Effector memory CD8-positive, alpha-beta T cell (primary cell): ENCODE measurements around the gene HOXB5.

Experiments used
- ATAC-seq: fragments of 150-1000 bp; cut with Tn5 transposase; replicated peaks from 2 replicates; pipeline ENCODE4 v1.10.0; 2021; ENCODE audit warnings: mild to moderate bottlenecking, moderate library complexity
- DNase-seq, 3 experiments: peaks; one replicate each; pipeline ENCODE4 v3.0.0; 2021
- H3K27ac Mint-ChIP-seq, 2 donors: one replicate each; pipeline ENCODE4 v1.8.0; 2022; ENCODE audit warnings: mild to moderate bottlenecking in 2 of 2, mixed read lengths in 2 of 2, moderate library complexity in 2 of 2
- H3K27me3 Mint-ChIP-seq, 2 donors: one replicate each; pipeline ENCODE4 v1.8.0; 2022; ENCODE audit warnings: mixed read lengths in 2 of 2
- H3K36me3 Mint-ChIP-seq: one replicate; pipeline ENCODE4 v1.8.0; 2022; ENCODE audit warnings: mild to moderate bottlenecking, moderate library complexity, mixed read lengths; ENCODE audit not compliant: insufficient read depth
- H3K4me1 Mint-ChIP-seq, 2 donors: one replicate each; pipeline ENCODE4 v1.8.0; 2022; ENCODE audit warnings: low read depth in 2 of 2, mixed read lengths in 2 of 2
- H3K4me3 Mint-ChIP-seq, 2 donors: one replicate each; pipeline ENCODE4 v1.8.0; 2022; ENCODE audit warnings: mild to moderate bottlenecking in 2 of 2, mixed read lengths in 2 of 2, moderate library complexity in 2 of 2
- H3K9me3 Mint-ChIP-seq, 2 donors: one replicate each; pipeline ENCODE4 v1.8.0; 2022; ENCODE audit warnings: mixed read lengths in 2 of 2

HOXB5 gene

GRCh38 chr17:48633266-48633677 is 39.7 kb upstream of the HOXB5 start:
- Mint-ChIP-seq H3K36me3 (peaks cover 8% of the 10 kb centered on the region), H3K9me3 (no peaks in the 10 kb centered on the region), H3K27me3 (peaks cover 78 to 100% of the 10 kb centered on the region in 2 donors), H3K27ac (no peak overlapping the region), H3K4me3 (peak overlapping the region in 1 of 2 donors; percentile 37), H3K4me1 (peaks cover 5 to 6% of the 10 kb centered on the region in 2 donors)
- DNase-seq: no peak
- ATAC-seq: no peak

- peaks cover 80 to 100% of the 10 kb centered on the region in 2 donors for H3K27me3 Mint-ChIP-seq
- H3K27ac Mint-ChIP-seq: no peak overlapping the region
- H3K36me3 Mint-ChIP-seq: peaks cover 8% of the 10 kb centered on the region
- DNase-seq (no peak), ATAC-seq (no peak)
- no peaks in the 10 kb centered on the region for H3K9me3 Mint-ChIP-seq
- H3K4me1 Mint-ChIP-seq: peaks cover 5 to 6% of the 10 kb centered on the region in 2 donors
- peak overlapping the region in 1 of 2 donors; percentile 37 for H3K4me3 Mint-ChIP-seq
Observed at GRCh38 chr17:48632579-48633265, 39.1 kb upstream of the HOXB5 start.

DNA sequence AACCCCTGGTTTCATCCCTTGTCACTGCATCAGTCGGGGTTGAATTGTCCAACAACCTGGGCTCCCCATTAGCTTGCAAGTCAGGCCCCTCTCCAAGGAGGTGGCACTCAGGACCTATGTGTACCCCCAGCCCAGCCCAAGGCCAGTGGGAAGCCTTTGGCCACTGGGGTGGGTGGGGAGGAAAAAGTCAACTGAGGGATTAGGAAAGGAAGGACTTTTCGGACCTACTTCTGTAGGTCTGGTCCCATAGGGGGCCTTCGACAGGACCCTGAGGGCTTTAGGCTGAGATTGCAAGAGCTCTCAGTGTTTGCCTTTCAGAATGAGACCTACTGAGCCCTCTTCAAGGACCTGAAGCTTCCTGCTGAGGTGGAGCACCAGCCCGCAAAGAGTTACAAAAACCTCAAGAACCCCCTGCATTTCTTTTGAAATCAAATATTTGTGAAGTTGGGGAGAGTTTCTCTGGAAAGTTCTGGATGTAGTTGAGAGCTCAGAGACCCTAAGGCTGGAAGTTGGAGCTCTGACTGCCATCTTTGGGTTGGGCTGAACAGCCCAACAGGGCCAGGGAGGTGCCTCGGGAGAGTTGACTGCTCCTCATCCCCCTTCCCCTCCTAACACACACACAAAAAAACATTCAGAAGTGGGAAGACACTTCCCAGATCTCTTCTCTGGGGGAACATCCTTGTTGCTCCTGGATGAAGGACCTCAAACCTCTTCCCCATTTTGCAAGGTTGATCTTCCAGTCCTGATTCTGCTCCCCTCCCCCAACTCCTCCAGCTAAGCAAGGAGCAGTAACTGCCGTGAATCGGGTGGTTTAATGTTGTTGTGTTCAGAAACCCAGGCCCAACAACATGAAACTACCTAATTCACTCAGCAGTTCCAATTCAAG is 38.4 kb upstream of the HOXB5 start:
- Mint-ChIP-seq H3K4me1 (peaks cover 6% of the 10 kb centered on the region in 2 donors), H3K27me3 (peaks cover 80 to 100% of the 10 kb centered on the region in 2 donors), H3K9me3 (no peaks in the 10 kb centered on the region), H3K27ac (no peak overlapping the region), H3K36me3 (peaks cover 8% of the 10 kb centered on the region), H3K4me3 (no peak overlapping the region)
- DNase-seq: no peak
- ATAC-seq: no peak

DNA sequence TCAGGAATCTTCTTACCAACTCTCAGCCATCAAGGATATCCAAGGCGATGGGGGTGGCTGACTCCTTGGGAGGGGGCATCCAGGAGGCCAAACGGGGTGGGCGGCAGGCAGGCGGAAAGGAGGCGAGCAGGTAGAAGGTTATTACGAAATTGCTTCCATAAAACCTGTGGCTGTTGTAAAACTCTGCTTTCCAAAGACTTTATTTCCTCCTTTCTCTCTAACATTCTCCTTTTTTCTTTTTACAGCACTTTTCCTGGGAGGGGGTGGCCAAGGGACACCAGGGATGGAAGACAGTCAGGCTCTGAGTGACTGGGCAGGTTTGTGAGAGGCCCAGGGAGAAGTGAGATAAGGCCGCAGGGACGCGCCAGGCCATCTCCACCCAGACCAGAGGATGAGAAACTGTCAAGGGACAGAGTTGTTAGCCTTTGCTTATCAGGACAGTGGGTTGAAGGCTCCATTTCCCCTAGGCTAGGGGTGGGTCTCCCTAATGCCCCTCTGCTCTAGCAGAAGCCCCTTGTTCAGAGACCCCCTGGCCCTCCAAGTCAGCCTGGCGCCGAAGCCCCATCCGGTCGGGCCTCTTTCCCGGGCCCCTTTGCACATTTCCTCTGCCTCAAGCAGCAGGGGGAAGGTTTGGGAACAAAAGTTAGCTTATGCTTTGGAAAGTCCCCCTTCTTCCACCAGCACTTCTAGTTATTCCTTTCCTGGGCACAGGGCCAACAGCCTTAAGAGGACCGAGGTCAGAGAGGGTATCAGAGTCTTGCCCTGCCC is 37.5 kb upstream of the HOXB5 start:
- no peak overlapping the region for H3K27ac Mint-ChIP-seq
- peaks cover 84 to 100% of the 10 kb centered on the region in 2 donors for H3K27me3 Mint-ChIP-seq
- no peak overlapping the region for H3K4me3 Mint-ChIP-seq
- H3K9me3 Mint-ChIP-seq: no peaks in the 10 kb centered on the region
- no peak for ATAC-seq
- peaks cover 6 to 10% of the 10 kb centered on the region in 2 donors for H3K4me1 Mint-ChIP-seq
- peaks cover 8% of the 10 kb centered on the region for H3K36me3 Mint-ChIP-seq
- no peak for DNase-seq

DNA sequence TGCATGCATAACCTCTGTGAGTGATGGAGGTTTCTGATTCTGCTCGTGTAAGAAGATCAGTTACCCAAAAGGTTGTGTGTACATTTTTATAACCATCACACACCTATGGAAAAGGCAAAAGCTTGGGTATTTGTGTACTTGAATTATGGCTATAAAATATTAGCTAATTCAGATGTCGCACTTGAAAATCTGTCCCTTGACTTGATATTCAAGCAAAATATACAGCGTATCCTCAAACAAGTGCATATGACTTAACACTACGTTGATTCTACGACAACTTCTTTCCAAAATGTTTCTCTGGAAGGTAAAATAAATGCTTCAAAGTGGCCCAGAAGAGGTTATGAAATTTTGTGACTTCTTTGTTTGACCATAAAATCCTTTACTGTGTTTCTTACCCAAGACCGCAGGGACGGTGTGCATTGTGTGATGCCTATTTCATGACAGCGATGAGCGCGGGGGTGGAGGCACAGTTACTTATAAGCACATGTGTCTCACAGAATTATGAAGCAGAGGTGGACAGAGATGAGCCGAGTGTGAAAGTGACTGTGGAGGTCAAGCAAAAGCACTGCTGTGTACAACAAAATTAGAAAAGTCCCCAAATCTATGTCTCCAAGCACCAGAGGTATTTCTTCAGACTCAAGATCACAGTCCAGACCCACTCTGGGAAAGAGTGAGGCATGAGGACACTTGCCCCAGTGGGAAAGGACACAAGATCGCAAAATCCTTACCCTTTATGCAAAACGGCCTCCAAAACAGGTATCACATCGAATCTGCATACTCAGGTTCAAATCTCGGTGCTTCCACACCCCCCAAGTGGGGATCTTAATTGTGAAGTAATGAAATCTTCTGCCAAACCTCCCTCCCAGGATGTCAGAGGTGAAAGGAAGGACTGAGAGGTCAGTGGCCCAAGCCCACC is 36.7 kb upstream of the HOXB5 start:
- no peak overlapping the region for H3K27ac Mint-ChIP-seq
- no peak overlapping the region for H3K4me3 Mint-ChIP-seq
- H3K27me3 Mint-ChIP-seq: peaks cover 83 to 100% of the 10 kb centered on the region in 2 donors

GRCh38 chr17:48629411-48629759 is 35.8 kb upstream of the HOXB5 start:
- H3K27me3 Mint-ChIP-seq: peaks cover 76 to 99% of the 10 kb centered on the region in 2 donors
- H3K4me3 Mint-ChIP-seq: no peak overlapping the region
- DNase-seq (no peak), ATAC-seq (no peak)
- peaks cover 7% of the 10 kb centered on the region for H3K36me3 Mint-ChIP-seq
- H3K9me3 Mint-ChIP-seq: no peaks in the 10 kb centered on the region
- no peak overlapping the region for H3K27ac Mint-ChIP-seq
- H3K4me1 Mint-ChIP-seq: peaks cover 10 to 16% of the 10 kb centered on the region in 2 donors

More for the DNA sequence above, 36.7 kb upstream of the HOXB5 start:
- Mint-ChIP-seq H3K36me3 (peaks cover 10% of the 10 kb centered on the region), H3K9me3 (no peaks in the 10 kb centered on the region), H3K4me1 (peaks cover 10 to 16% of the 10 kb centered on the region in 2 donors)
- ATAC-seq (no peak), DNase-seq (no peak)

GRCh38 chr17:48628649-48629410 is 35.3 kb upstream of the HOXB5 start:
- peaks cover 10 to 16% of the 10 kb centered on the region in 2 donors for H3K4me1 Mint-ChIP-seq
- DNase-seq: no peak
- H3K9me3 Mint-ChIP-seq: no peaks in the 10 kb centered on the region
- no peak overlapping the region for H3K27ac Mint-ChIP-seq
- H3K4me3 Mint-ChIP-seq: no peak overlapping the region
- H3K36me3 Mint-ChIP-seq: peaks cover 7% of the 10 kb centered on the region
- peaks cover 77 to 99% of the 10 kb centered on the region in 2 donors for H3K27me3 Mint-ChIP-seq
- no peak for ATAC-seq

GRCh38 chr17:48627623-48628521 is 34.3 kb upstream of the HOXB5 start:
- Mint-ChIP-seq H3K27me3 (peaks cover 84 to 99% of the 10 kb centered on the region in 2 donors), H3K4me3 (peak overlapping the region; percentile 17 to 88), H3K4me1 (peaks cover 10 to 16% of the 10 kb centered on the region in 2 donors), H3K9me3 (no peaks in the 10 kb centered on the region), H3K36me3 (peaks cover 6% of the 10 kb centered on the region), H3K27ac (no peak overlapping the region)
- ATAC-seq (no peak), DNase-seq (no peak)

DNA sequence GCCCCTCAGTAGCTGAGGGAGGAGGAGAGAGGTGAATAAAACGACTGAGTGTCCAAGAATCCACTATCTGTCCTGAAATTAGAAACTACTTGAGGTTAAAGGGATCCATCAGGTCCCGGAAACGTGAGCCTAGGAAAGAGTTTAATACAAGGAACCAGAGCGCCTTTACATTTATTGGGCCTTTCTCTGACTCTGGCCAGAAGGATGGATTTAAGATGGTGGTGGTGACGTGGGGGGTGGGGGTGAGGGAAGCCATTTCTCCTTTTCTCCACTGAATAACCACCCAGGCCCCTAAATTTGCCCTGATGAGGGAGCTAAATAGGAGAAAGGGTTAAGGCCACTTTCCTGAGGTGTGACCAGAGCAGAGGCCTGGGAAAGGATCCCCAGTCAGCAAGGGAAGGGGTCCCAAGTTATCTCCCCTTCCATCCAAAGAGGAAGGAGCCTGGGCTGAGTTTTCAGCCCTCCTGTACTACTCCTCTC is 33.6 kb upstream of the HOXB5 start:
- Mint-ChIP-seq H3K27ac (peak overlapping the region in 1 of 2 donors; percentile 81), H3K4me3 (peak overlapping the region; percentile 78 to 88), H3K4me1 (peaks cover 10 to 16% of the 10 kb centered on the region in 2 donors), H3K27me3 (peaks cover 84 to 99% of the 10 kb centered on the region in 2 donors), H3K36me3 (peaks cover 5% of the 10 kb centered on the region), H3K9me3 (no peaks in the 10 kb centered on the region)
- ATAC-seq: no peak
- no peak for DNase-seq

DNA sequence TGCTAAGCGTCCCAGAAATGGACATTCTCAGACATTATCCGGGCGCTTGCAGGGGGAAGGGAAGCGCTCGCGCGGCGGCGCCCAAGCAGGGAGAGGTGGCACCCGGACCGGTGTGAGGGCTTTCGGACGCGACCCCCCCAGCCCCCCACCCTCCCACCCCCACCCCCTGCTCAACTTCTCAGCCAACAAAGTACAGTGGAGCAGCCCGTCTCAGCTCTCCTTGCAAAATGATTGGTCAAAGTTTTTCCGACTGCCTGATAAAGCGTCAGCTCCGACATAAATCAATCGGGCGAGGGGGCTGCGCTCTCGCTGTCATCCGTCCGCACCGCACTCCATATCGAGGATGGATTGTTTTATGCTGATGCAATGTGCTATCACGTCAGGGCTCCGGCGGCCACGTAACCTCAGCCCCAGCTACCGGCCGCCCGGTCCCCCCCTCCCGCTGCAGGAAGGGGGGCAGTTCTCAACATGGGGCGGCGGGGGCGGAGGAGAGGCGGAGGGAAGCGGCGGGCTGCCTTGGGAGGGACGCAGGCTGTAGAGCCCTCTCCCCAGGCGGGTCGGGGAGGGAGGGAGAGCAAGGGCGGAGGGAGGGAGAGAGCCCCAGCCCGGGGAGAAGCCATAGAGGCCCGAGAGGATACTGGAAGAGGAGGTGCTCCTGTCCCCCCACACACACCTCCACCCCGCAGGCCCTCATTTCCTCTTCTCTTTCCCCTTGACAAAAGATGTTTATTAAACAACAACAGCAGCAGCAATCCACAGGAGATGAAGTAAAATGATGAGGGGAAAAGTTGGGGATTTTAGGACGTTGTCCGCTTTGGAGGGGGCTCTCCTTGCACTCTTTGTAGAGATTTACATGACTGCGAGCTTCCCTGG is 32.9 kb upstream of the HOXB5 start, which contains the start of gene HOXB9:
Gene HOXB9, minus strand, starts transcription at position 114 of the 873 bp plus-strand sequence. Its CDS starts 89 bp downstream, at position 25.
- peaks cover 10 to 16% of the 10 kb centered on the region in 2 donors for H3K4me1 Mint-ChIP-seq
- H3K27ac Mint-ChIP-seq: peak within 1 kb of the TSS; percentile 57 to 81
- H3K27me3 Mint-ChIP-seq: peaks cover 91 to 99% of the 10 kb centered on the region in 2 donors
- peak in 2 of 3 experiments; percentile 39 to 50 for DNase-seq
- peak within 1 kb of the TSS; percentile 78 to 88 for H3K4me3 Mint-ChIP-seq
- H3K9me3 Mint-ChIP-seq: no peaks in the 10 kb centered on the region
- H3K36me3 Mint-ChIP-seq: peaks cover 5% of the 10 kb centered on the region
- peak; percentile 70 for ATAC-seq
